ENCODE measurements around the gene MAP7D3. TPM values are rescaled to one million over a fixed set of nuclear protein-coding genes. Genes with fewer than 3 reads are reported as not detected.

The MAP7D3 gene
- polyA plus RNA-seq, 1 donor from 2014 or later, result 0.68 TPM

GRCh38 chrX:136211766-136212556, 39.2 kb downstream of the MAP7D3 start:
- no peak overlapping the region for H3K9ac ChIP-seq (ENCODE audit: low read length)
- no peaks in the 10 kb centered on the region for H3K27me3 ChIP-seq (ENCODE audit: insufficient read depth, low read depth, low read length)

DNA sequence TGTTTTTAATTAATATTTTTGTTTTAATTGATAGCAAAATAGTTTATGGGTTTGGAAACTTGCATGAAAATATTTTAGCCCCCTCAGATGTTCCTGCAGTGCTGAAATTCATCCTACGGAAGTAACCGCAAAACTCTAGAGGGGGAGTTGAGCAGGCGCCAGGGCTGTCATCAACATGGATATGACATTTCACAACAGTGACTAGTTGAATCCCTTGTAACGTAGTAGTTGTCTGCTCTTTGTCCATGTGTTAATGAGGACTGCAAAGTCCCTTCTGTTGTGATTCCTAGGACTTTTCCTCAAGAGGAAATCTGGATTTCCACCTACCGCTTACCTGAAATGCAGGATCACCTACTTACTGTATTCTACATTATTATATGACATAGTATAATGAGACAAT, 40.4 kb downstream of the MAP7D3 start:
- no peaks in the 10 kb centered on the region for H4K20me1 ChIP-seq (ENCODE audit: insufficient read depth)
- H3K9ac ChIP-seq (ENCODE audit: low read length), result no peak overlapping the region
- no peaks in the 10 kb centered on the region for H3K79me2 ChIP-seq (replicated peaks; ENCODE audit: insufficient read depth, low read length)
- no peaks in the 10 kb centered on the region for H3K9me3 ChIP-seq (ENCODE audit: low read length)
- no peaks in the 10 kb centered on the region for H3K27me3 ChIP-seq (ENCODE audit: insufficient read depth, low read depth, low read length)
- H3K4me2 ChIP-seq (ENCODE audit: low read length), result no peak overlapping the region
- TF ChIP-seq MXI1 (conservative IDR thresholded peaks at IDR 0.05; ENCODE audit: poor library complexity, severe bottlenecking), result no peak
- TF ChIP-seq, protein P1, sequence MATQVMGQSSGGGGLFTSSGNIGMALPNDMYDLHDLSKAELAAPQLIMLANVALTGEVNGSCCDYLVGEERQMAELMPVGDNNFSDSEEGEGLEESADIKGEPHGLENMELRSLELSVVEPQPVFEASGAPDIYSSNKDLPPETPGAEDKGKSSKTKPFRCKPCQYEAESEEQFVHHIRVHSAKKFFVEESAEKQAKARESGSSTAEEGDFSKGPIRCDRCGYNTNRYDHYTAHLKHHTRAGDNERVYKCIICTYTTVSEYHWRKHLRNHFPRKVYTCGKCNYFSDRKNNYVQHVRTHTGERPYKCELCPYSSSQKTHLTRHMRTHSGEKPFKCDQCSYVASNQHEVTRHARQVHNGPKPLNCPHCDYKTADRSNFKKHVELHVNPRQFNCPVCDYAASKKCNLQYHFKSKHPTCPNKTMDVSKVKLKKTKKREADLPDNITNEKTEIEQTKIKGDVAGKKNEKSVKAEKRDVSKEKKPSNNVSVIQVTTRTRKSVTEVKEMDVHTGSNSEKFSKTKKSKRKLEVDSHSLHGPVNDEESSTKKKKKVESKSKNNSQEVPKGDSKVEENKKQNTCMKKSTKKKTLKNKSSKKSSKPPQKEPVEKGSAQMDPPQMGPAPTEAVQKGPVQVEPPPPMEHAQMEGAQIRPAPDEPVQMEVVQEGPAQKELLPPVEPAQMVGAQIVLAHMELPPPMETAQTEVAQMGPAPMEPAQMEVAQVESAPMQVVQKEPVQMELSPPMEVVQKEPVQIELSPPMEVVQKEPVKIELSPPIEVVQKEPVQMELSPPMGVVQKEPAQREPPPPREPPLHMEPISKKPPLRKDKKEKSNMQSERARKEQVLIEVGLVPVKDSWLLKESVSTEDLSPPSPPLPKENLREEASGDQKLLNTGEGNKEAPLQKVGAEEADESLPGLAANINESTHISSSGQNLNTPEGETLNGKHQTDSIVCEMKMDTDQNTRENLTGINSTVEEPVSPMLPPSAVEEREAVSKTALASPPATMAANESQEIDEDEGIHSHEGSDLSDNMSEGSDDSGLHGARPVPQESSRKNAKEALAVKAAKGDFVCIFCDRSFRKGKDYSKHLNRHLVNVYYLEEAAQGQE (IDR thresholded peaks at IDR 0.05; ENCODE audit: borderline replicate concordance), result no peak
- H3K36me3 ChIP-seq (ENCODE audit: insufficient read depth, low read length), result no peaks in the 10 kb centered on the region
- H3K4me3 ChIP-seq (ENCODE audit: low read length), result no peak overlapping the region
- H2AFZ ChIP-seq (ENCODE audit: low read depth, low read length), result no peak overlapping the region
- no peaks in the 10 kb centered on the region for H3F3A ChIP-seq (ENCODE audit: insufficient read depth, low read length, poor library complexity, severe bottlenecking)
- H3K27ac ChIP-seq (ENCODE audit: low read length), result no peak overlapping the region
- H3K9me2 ChIP-seq (ENCODE audit: insufficient read depth, low read length), result no peaks in the 10 kb centered on the region

More at GRCh38 chrX:136211766-136212556, 39.2 kb downstream of the MAP7D3 start:
- no peak for TF ChIP-seq POLR2AphosphoS5 (IDR thresholded peaks at IDR 0.05)
- TF ChIP-seq, protein P1 (IDR thresholded peaks at IDR 0.05; ENCODE audit: borderline replicate concordance), result no peak
- no peak for TF ChIP-seq CTCF (IDR thresholded peaks at IDR 0.05; ENCODE audit: poor library complexity, severe bottlenecking)
- Histone ChIP-seq H3K9me3 (ENCODE audit: low read length) (no peaks in the 10 kb centered on the region), H4K20me1 (ENCODE audit: insufficient read depth) (no peaks in the 10 kb centered on the region), H2AFZ (ENCODE audit: low read depth, low read length) (no peak overlapping the region), H3K9me2 (ENCODE audit: insufficient read depth, low read length) (no peaks in the 10 kb centered on the region), H3K79me2 (replicated peaks; ENCODE audit: insufficient read depth, low read length) (no peaks in the 10 kb centered on the region), H3K27ac (ENCODE audit: low read length) (no peak overlapping the region), H3F3A (ENCODE audit: insufficient read depth, low read length, poor library complexity, severe bottlenecking) (no peaks in the 10 kb centered on the region), H3K4me2 (ENCODE audit: low read length) (no peak overlapping the region), H3K36me3 (ENCODE audit: insufficient read depth, low read length) (no peaks in the 10 kb centered on the region), H3K4me3 (ENCODE audit: low read length) (no peak overlapping the region)

Measured in neural cell (in vitro differentiated cells).